HG03469 (cell line): ENCODE results near the gene PADI6.
"Not testable (repeated sequence)": the region's sequence is repeated elsewhere in the genome, so short reads cannot be mapped to it uniquely, and the experiment has no call there.

Experiments
- ATAC-seq: cut with Tn5 transposase; IDR thresholded peaks from one replicate; pipeline ENCODE4 v1.9.1; 2021; ENCODE audit warnings: mild to moderate bottlenecking, moderate library complexity, moderate number of reproducible peaks; ENCODE audit not compliant: unreplicated experiment

PADI6 gene

GRCh38 chr1:17371896-17372295, at the start of gene PADI6:
Gene PADI6 (plus strand): TSS chr1:17372196. CDS start chr1:17372246, 50 bp downstream.
- ATAC-seq = no peak

GRCh38 chr1:17328855-17329254, 43.1 kb upstream of the PADI6 start:
- no peak for ATAC-seq

DNA sequence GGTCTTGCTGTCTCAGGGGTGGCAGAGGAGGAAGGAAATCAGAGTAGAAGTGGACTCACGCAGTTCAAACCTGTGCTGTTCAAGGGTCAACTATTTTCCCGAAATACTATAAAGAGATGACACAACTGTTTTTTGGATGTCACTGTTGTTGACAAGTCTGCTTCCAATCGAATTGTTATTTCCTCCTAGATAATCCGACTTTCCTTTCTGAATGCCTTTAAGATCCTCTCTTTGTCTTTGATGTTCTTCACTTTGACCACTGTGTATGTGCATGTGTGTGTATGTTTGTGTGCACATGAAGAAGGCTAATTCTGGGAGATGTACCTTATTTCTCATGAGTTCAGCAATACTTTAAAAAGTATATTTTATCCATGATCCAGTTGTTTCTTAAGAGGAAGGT, 42.4 kb upstream of the PADI6 start:
- ATAC-seq = no peak

DNA sequence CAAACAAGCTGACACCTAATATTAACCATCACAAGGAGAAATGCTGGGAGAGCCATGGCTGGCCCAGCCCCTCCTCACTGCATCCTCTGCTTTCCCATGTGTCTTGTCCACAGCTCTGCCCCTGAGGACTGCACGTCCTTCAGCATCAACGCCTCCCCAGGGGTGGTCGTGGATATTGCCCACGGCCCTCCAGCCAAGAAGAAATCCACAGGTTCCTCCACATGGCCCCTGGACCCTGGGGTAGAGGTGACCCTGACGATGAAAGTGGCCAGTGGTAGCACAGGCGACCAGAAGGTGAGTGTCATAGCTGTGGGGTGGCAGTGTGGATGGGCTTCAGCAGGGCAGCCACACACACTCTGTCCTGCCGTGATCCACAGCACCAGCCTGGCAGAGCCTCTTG, 41.1 kb upstream of the PADI6 start:
- no peak for ATAC-seq

DNA sequence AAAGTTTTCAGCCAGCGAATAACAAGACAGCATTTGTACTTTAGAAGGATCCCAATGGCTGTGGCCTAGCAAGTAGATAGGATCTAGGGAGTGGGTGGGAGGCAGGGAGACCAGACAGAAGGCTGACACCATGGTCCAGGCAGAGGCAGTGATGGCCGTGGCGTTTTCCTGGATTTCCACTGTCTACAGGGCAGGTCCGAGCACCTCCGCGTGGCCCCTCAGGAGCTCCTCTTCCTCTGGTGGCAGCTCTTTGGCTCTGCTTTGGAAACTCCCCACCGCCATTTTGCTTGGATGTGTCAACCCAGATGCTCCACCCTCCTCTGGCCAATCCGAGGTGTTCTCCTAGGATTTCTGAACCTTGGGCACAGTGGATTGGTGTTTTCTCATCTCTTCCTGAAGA, 38.9 kb upstream of the PADI6 start:
- ATAC-seq = no peak

- ATAC-seq = no peak
Observed at GRCh38 chr1:17335821-17336710, 35.9 kb upstream of the PADI6 start.

DNA sequence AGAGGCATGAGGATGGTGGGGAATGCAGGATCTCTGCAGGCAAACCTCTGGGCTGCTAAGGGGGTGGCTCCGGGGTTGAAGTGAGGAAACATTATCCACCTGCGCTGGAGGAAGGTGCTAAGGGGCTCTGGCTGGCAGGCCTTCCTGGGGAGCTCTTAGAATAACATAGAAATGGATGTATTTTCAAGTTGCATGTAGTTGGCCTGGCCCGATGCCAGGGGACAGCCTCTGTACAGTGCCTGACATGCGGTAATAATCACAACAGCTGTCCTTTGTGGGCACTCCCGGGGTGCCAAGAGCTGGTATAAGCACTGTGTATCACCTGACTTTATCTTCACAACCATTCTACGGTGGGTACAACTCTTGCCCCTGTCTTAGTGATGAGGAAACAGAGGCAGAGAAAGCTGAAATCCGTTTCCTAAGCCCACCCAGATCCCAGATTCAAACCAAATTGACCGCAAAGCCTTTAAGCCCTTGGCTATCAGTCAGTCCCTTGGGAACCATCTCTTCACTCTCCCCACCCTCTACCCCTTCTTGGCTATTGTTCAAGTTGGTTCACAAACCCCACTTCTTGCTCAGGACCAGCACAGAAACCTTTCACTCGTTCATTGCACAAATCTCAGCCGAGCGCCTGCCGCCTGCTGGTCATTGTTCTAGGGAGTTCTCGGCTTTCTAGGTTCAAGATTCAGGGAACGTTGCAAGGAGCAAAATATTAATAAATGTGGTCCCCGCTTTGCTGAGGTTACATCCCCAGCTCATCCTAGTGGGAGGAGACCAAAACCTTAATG, 33.1 kb upstream of the PADI6 start:
- no peak for ATAC-seq

DNA sequence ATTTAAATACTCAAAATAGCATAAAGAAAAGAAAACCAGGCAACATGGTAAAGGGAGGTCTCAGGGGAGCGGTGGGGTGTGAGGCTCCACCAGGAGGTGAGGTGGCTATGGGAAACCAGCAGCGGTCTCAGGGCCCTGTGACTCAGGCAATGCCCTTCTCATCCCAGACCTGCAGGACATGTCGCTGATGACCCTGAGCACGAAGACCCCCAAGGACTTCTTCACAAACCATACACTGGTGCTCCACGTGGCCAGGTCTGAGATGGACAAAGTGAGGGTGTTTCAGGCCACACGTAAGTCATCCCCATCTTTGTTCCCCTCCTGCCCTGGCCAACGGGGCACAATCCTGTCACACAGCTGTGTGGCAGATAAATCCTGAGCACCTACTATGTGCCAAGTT, 32.5 kb upstream of the PADI6 start:
- ATAC-seq = no peak

- ATAC-seq = no peak
Observed at GRCh38 chr1:17340358-17340757, 31.6 kb upstream of the PADI6 start.

DNA sequence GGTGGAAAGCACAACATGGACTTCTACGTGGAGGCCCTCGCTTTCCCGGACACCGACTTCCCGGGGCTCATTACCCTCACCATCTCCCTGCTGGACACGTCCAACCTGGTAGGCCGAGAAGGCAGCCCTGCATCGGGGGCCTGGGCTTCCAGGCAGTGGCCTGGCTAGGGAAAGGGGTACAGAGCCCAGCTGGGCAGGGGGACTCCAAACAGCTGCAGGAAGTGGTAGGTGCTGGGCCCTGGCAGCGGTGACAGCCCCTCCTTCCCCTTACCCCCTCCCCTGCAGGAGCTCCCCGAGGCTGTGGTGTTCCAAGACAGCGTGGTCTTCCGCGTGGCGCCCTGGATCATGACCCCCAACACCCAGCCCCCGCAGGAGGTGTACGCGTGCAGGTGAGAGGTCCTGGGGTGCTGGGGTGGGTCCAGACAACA, 30.0 kb upstream of the PADI6 start:
- no peak for ATAC-seq

- ATAC-seq = not testable (repeated sequence)
Observed at GRCh38 chr1:17345506-17345905, 26.5 kb upstream of the PADI6 start.

GRCh38 chr1:17346046-17346789, 25.8 kb upstream of the PADI6 start:
- ATAC-seq = no peak

DNA sequence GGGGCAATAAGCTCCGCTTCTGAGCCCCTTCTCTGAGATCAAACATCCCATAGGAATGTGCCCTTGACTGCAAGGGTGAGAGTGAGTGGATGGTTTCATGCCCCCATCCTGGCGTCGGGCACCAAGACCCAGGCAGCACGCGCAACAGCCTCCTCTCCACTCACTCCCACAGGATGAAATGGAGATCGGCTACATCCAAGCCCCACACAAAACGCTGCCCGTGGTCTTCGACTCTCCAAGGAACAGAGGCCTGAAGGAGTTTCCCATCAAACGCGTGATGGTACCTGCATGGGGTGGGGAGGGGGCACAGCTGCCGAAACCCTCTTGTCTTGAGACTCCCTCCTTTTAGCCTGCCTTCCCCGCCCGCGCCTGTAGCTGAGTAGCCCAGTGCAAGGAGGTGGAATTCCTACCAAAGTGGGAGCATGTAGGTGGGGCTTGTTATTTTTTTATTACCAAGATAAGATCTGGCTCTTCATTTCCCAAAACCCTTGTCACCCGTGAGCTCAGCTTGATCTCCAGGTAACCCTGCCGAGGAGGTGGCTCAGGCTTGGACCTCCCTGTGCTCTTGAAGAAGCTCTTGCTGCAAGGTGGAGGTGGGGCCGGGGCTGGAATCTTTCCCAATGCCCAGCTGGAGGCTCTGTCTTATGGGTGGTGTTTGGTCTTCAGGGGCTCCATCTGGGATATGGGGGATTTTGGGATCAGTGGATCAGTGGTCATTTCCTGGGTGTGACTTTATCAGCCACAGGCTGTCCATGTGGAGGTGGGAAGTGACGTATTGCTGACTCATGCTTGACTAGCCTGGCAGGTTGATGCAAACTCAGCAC, 24.0 kb upstream of the PADI6 start:
- no peak for ATAC-seq

GRCh38 chr1:17348593-17349234, 23.3 kb upstream of the PADI6 start:
- no peak for ATAC-seq

- ATAC-seq = no peak
Observed at GRCh38 chr1:17350083-17350482, 21.9 kb upstream of the PADI6 start.

DNA sequence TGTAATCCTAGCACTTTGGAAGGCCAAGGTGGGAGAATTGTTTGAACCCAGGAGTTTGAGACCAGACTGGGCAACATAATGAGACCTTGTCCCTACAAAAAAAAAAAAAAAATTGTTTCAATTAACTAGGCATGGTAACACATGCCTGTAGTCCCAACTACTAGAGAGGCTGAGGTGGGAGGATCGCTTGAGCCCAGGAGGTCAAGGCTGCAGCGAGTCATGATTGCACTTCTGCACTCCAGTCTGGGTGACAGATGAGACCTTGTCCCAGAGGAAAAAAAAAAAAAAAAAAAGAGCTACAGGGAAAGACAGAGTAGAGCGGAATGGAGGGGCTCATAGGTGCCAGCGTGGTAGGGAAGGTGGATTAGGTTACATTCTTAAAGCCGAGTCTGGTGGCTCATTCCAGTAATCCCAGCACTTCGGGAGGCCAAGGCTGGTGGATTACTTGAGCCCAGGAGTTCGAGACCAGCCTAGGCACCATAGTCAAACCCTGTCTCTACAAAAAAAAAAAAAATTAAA, 21.0 kb upstream of the PADI6 start:
- ATAC-seq = no peak

- ATAC-seq = no peak
Observed at GRCh38 chr1:17351598-17352324, 20.2 kb upstream of the PADI6 start.

- ATAC-seq = no peak
Observed at GRCh38 chr1:17352419-17352909, 19.5 kb upstream of the PADI6 start.

GRCh38 chr1:17355898-17356297, 16.1 kb upstream of the PADI6 start:
- no peak for ATAC-seq
